ENCODE results near the gene ADCY5.

DNA sequence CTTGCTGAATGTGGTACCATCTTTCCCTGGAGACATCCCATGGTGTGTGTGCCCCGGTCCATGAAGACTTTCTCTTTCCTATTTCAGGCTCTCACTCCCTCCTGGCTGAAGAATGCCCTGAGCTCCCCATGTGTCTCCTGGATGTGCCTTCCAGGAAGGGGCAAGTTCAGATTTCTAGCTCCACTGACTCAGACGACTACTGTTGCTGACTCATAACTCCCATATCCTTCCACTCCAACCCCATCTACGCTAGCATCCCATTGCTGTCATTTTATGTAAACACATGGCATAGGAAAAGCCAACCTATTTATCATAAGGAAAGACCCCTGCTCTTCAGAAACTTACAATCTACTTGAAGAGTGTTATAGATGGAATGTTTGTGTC is 95.0 kb downstream of the ADCY5 start:
- TF ChIP-seq, protein P1, sequence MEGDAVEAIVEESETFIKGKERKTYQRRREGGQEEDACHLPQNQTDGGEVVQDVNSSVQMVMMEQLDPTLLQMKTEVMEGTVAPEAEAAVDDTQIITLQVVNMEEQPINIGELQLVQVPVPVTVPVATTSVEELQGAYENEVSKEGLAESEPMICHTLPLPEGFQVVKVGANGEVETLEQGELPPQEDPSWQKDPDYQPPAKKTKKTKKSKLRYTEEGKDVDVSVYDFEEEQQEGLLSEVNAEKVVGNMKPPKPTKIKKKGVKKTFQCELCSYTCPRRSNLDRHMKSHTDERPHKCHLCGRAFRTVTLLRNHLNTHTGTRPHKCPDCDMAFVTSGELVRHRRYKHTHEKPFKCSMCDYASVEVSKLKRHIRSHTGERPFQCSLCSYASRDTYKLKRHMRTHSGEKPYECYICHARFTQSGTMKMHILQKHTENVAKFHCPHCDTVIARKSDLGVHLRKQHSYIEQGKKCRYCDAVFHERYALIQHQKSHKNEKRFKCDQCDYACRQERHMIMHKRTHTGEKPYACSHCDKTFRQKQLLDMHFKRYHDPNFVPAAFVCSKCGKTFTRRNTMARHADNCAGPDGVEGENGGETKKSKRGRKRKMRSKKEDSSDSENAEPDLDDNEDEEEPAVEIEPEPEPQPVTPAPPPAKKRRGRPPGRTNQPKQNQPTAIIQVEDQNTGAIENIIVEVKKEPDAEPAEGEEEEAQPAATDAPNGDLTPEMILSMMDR (IDR thresholded peaks at IDR 0.05 in 2 of 3, conservative IDR thresholded peaks at IDR 0.05 in 1 of 3; ENCODE audit: borderline replicate concordance in 1 of 3, insufficient read depth in 1 of 3, low read depth in 2 of 3, low read length in 2 of 3) = no peak
- TF ChIP-seq POLR2A (IDR thresholded peaks at IDR 0.05; ENCODE audit: borderline replicate concordance, extremely low read depth, insufficient read depth, insufficient read length) (no peak), EZH2phosphoT487 (IDR thresholded peaks at IDR 0.05; ENCODE audit: borderline replicate concordance) (no peak), SP1 (IDR thresholded peaks at IDR 0.05; ENCODE audit: low read depth) (no peak), EZH2 (IDR thresholded peaks at IDR 0.05) (no peak), RAD21 (IDR thresholded peaks at IDR 0.05; ENCODE audit: low read depth) (no peak), POLR2AphosphoS5 (IDR thresholded peaks at IDR 0.05; ENCODE audit: low read depth, low read length) (no peak), SIN3A (IDR thresholded peaks at IDR 0.05; ENCODE audit: low read depth) (no peak), YY1 (IDR thresholded peaks at IDR 0.05; ENCODE audit: extremely low read depth, insufficient replicate concordance, low read depth, low read length) (no peak), REST (IDR thresholded peaks at IDR 0.05; ENCODE audit: low read depth) (no peak), TCF7L2 (IDR thresholded peaks at IDR 0.05; ENCODE audit: borderline replicate concordance, extremely low read depth, insufficient read depth, insufficient read length) (no peak), CEBPB (IDR thresholded peaks at IDR 0.05; ENCODE audit: low read depth) (no peak), EGR1 (IDR thresholded peaks at IDR 0.05; ENCODE audit: low read depth) (no peak)
